HCT116 (cell line): ENCODE data around the gene DARS1. TPM values are rescaled to one million over a fixed set of nuclear protein-coding genes. Genes with fewer than 3 reads are reported as not detected.

Source experiments
- ATAC-seq: fragments of 200-7000 bp; cut with Tn5 transposase; 2 replicates; pipeline ENCODE4 v1.9.1; 2020; ENCODE audit warnings: mild to moderate bottlenecking, moderate library complexity
- BruUV-seq: library from RNA; stranded (reverse); fragments of 400-500 nt; replicated peaks from 2 replicates; lab custom pipeline; 2021; lab: Mats Ljungman, UMichigan
- CTCF ChIA-PET: fragments of 300-600 bp; sonication (Branson Sonifier 250); formaldehyde crosslinking; loops from one replicate; lab custom pipeline; 2021; ENCODE audit warnings: antibody characterized with exemption; lab: Charles Lee
- POLR2A ChIA-PET: fragments of 300-600, 350-600 bp; sonication (Branson Sonifier 250); formaldehyde crosslinking; loops from one replicate; lab custom pipeline; 2021; ENCODE audit warnings: antibody characterized with exemption; lab: Charles Lee
- RAD21 ChIA-PET, 2 experiments: fragments of 300-600 bp; sonication (Branson Sonifier 250); formaldehyde crosslinking; loops; one replicate each; lab custom pipeline; 2023; ENCODE audit warnings: low total read pairs in 2 of 2; ENCODE audit not compliant: uncharacterized antibody in 2 of 2, unreplicated experiment in 2 of 2, low non-redundant PET in 1 of 2; lab: Charles Lee
- DNase-seq: peaks from one replicate; pipeline ENCODE4 v3.0.0-alpha.2; 2010; ENCODE audit warnings: low read depth, low spot score
- H2AFZ ChIP-seq: fragments of 200-600 bp; shearing (Covaris generic), sonication (generic); 2 replicates; pipeline ENCODE4 v1.6.1; 2017; ENCODE audit warnings: low read depth, mixed run types, mixed read lengths, antibody characterized with exemption, low read length; ENCODE audit not compliant: poor library complexity, severe bottlenecking
- H3K27ac ChIP-seq: 2 replicates; pipeline ENCODE4 v1.5.1; 2012; ENCODE audit warnings: low read depth, low read length
- H3K27me3 ChIP-seq: fragments of 200-600 bp; sonication (generic); 2 replicates; pipeline ENCODE4 v1.6.1; 2016; ENCODE audit warnings: mixed run types, low read length, mixed read lengths; ENCODE audit not compliant: insufficient read depth
- H3K36me3 ChIP-seq, 2 experiments: fragments of 200-500 bp in 1 of 2; fragments of 200-600 bp in 1 of 2; sonication (Bioruptor generic) in 1 of 2; sonication (generic) in 1 of 2; 2 replicates each; pipeline versions ENCODE4 v1.5.1 to v1.6.1; 2014 to 2016; ENCODE audit warnings: low read length in 2 of 2, inconsistent platforms in 1 of 2, mixed read lengths in 1 of 2, mixed run types in 1 of 2; ENCODE audit not compliant: insufficient read depth in 2 of 2, control insufficient read depth in 1 of 2
- H3K4me1 ChIP-seq, 2 experiments: fragments of 200-600 bp in 1 of 2; sonication (generic) in 1 of 2; 2 replicates each; pipeline versions ENCODE4 v1.5.1 to v1.6.1; 2012 to 2017; ENCODE audit warnings: low read length in 2 of 2, inconsistent platforms in 1 of 2, mild to moderate bottlenecking in 1 of 2, mixed read lengths in 1 of 2, mixed run types in 1 of 2, moderate library complexity in 1 of 2; ENCODE audit not compliant: insufficient read depth in 2 of 2, control insufficient read depth in 1 of 2
- H3K4me2 ChIP-seq: fragments of 200-600 bp; sonication (generic); 2 replicates; pipeline ENCODE4 v1.6.1; 2017; ENCODE audit warnings: mixed run types, low read length, mixed read lengths
- H3K4me3 ChIP-seq, 2 experiments: fragments of 200-600 bp in 1 of 2; sonication (generic) in 1 of 2; replicated peaks in 1 of 2; 2 replicates each; pipeline ENCODE4 v1.5.1; 2011 to 2016; ENCODE audit warnings: low read length in 2 of 2, control low read depth in 1 of 2, low read depth in 1 of 2, mild to moderate bottlenecking in 1 of 2, mixed read lengths in 1 of 2, mixed run types in 1 of 2
- H3K79me2 ChIP-seq: fragments of 200-600 bp; sonication (generic); 2 replicates; pipeline ENCODE4 v1.6.1; 2017; ENCODE audit warnings: mild to moderate bottlenecking, mixed run types, low read length, moderate library complexity, mixed read lengths; ENCODE audit not compliant: insufficient read depth
- H3K9ac ChIP-seq: fragments of 200-600 bp; sonication (generic); 2 replicates; pipeline ENCODE4 v1.6.1; 2016; ENCODE audit warnings: low read length, mixed read lengths
- H3K9me2 ChIP-seq: fragments of 200-600 bp; sonication (generic), shearing (Covaris generic); 2 replicates; pipeline ENCODE4 v1.6.1; 2017; ENCODE audit warnings: mixed run types, mild to moderate bottlenecking, moderate library complexity; ENCODE audit not compliant: insufficient read depth
- H3K9me3 ChIP-seq, 2 experiments: fragments of 200-500 bp in 1 of 2; fragments of 200-600 bp in 1 of 2; sonication (Bioruptor generic) in 1 of 2; sonication (generic) in 1 of 2; 2 replicates each; pipeline ENCODE4 v1.6.1; 2014 to 2017; ENCODE audit warnings: low read length in 2 of 2, mixed read lengths in 2 of 2, inconsistent platforms in 1 of 2, low read depth in 1 of 2, mild to moderate bottlenecking in 1 of 2, mixed run types in 1 of 2, moderate library complexity in 1 of 2; ENCODE audit not compliant: control insufficient read depth in 1 of 2, insufficient read depth in 1 of 2
- H4K20me1 ChIP-seq: fragments of 200-600 bp; sonication (generic), shearing (Covaris generic); 2 replicates; pipeline ENCODE4 v1.6.1; 2017; ENCODE audit warnings: mixed run types, mild to moderate bottlenecking, moderate library complexity; ENCODE audit not compliant: insufficient read depth
- CBX3 ChIP-seq: IDR thresholded peaks from 2 replicates; pipeline ENCODE4 v1.6.1; 2012; ENCODE audit warnings: low read depth
- CEBPB ChIP-seq: IDR thresholded peaks from 2 replicates; pipeline ENCODE4 v1.6.1; 2012; ENCODE audit warnings: low read depth
- EGR1 ChIP-seq: IDR thresholded peaks from 2 replicates; pipeline ENCODE4 v1.6.1; 2012; ENCODE audit warnings: low read depth
- EZH2phosphoT487 ChIP-seq: fragments of 200-600 bp; IDR thresholded peaks from 2 replicates; pipeline ENCODE4 v1.6.1; 2018; ENCODE audit warnings: antibody characterized with exemption, borderline replicate concordance
- FOSL1 ChIP-seq: IDR thresholded peaks from 2 replicates; pipeline ENCODE4 v1.6.1; 2012; ENCODE audit warnings: low read depth
- POLR2A ChIP-seq: IDR thresholded peaks from 2 replicates; pipeline ENCODE4 v1.7.0; 2011; ENCODE audit warnings: borderline replicate concordance; ENCODE audit not compliant: insufficient read depth, insufficient read length; ENCODE audit errors: extremely low read depth
- RAD21 ChIP-seq: IDR thresholded peaks from 2 replicates; pipeline ENCODE4 v1.6.1; 2012; ENCODE audit warnings: low read depth, mild to moderate bottlenecking
- SP1 ChIP-seq: IDR thresholded peaks from 2 replicates; pipeline ENCODE4 v1.6.1; 2012; ENCODE audit warnings: low read depth
- SRF ChIP-seq: IDR thresholded peaks from 2 replicates; pipeline ENCODE4 v1.6.1; 2012; ENCODE audit warnings: low read depth
- TCF7L2 ChIP-seq: IDR thresholded peaks from 2 replicates; pipeline ENCODE4 v1.7.0; 2011; ENCODE audit warnings: borderline replicate concordance, inconsistent platforms; ENCODE audit not compliant: insufficient read depth, insufficient read length; ENCODE audit errors: extremely low read depth
- YY1 ChIP-seq: IDR thresholded peaks from 2 replicates; pipeline ENCODE4 v1.6.1; 2011; ENCODE audit warnings: low read length, low read depth, moderate library complexity, mild to moderate bottlenecking; ENCODE audit not compliant: insufficient replicate concordance; ENCODE audit errors: extremely low read depth
- ZFX ChIP-seq: fragments of 450-650 bp; IDR thresholded peaks from 2 replicates; pipeline ENCODE4 v1.6.1; 2017
- ZNF274 ChIP-seq: fragments of 200-500 bp; sonication (Bioruptor generic); IDR thresholded peaks from 2 replicates; pipeline ENCODE4 v1.6.1; 2014; ENCODE audit warnings: mild to moderate bottlenecking, low read depth, low read length, inconsistent platforms
- intact Hi-C: fragments of 100-400 bp; cut with micrococcal nuclease; formaldehyde crosslinking; loops from 2 replicates; pipeline ENCODE4 v1.10.0; 2022
- total RNA-seq: library from RNA; stranded (reverse); gene quantifications from one replicate; pipeline ENCODE4 v1.2.1, GENCODE V29; 2021; ENCODE audit not compliant: unreplicated experiment
- TF ChIP-seq, protein P1 (sequence below): IDR thresholded peaks from 2 replicates; pipeline ENCODE4 v1.6.1; 2012; ENCODE audit warnings: low read depth
- TF ChIP-seq, protein P2 (sequence below): IDR thresholded peaks from 2 replicates; pipeline ENCODE4 v1.6.1; 2012
- TF ChIP-seq, protein P3 (sequence below): IDR thresholded peaks from 2 replicates; pipeline ENCODE4 v1.6.1; 2011; ENCODE audit warnings: mild to moderate bottlenecking, low read length, moderate library complexity; ENCODE audit not compliant: insufficient replicate concordance; ENCODE audit errors: extremely low read depth

DARS1 gene
- total RNA-seq, 1 experiment from 2014 or later = 94.8 TPM

DNA sequence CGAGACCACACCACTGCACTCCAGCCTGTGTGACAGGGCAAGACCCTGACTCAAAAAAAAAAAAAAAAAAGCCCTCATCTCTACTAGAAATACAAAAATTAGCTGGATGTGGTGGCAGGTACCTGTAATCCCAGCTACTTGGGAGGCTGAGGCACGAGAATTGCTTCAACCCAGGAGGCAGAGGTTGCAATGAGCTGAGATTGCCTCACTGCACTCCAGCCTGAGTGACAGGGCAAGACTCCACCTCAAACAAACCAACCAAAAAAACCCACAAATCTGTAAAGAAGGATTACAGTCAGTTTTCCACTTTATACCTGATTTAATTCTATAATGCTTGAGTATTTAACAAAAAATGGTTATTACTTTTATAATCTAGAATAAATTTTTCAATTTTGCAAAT, 9.7 kb downstream of the DARS1 start:
- CTCF ChIA-PET = interaction anchor here (0.9 kb wide), 1 partner anchor 54 kb away, joined by 3 read pairs; no protein-coding TSS in a partner anchor
- ATAC-seq = no peak
- H3K4me1 ChIP-seq = no peaks in the 10 kb centered on the region

DNA sequence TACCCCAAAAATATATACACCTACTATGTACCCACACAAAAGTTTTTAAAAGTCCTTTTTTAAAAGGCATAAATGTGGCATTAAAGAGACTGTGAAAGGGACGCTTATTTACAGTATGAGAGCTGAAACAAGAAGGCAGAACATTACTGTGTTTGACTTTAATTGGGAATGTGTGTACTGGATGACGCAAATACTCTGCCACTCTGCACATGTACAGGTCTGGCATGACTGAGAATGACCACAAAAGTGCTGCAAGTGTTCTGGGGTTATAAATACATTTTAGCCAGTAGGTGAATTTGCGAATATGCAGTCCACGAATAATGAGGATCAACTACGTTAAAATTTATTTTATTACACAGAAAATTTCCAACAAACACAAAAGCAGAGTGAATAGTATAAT, 11.4 kb downstream of the DARS1 start:
- intact Hi-C loops = no loop called here
- Histone ChIP-seq H3K4me2 (no peak overlapping the region), H3K27ac (no peak overlapping the region), H3K9me3 (no peaks in the 10 kb centered on the region), H3K9me2 (no peaks in the 10 kb centered on the region), H3K9ac (no peak overlapping the region), H3K27me3 (no peaks in the 10 kb centered on the region), H3K4me3 (no peak overlapping the region), H3K79me2 (peaks cover 89% of the 10 kb centered on the region), H4K20me1 (no peaks in the 10 kb centered on the region), H3K36me3 (peaks cover 25 to 35% of the 10 kb centered on the region in 2 experiments), H2AFZ (no peak overlapping the region), H3K4me1 (no peaks in the 10 kb centered on the region)
- POLR2A ChIA-PET = no interaction called here
- DNase-seq (no peak), ATAC-seq (no peak)
- no TSS peak for BruUV-seq
- CTCF ChIA-PET = no interaction called here
- RAD21 ChIA-PET = no interaction called here
- no peak for TF ChIP-seq CEBPB
- no peak for TF ChIP-seq EGR1
- TF ChIP-seq SRF = no peak
- TF ChIP-seq RAD21 = no peak
- TF ChIP-seq ZFX = no peak
- no peak for TF ChIP-seq CBX3
- TF ChIP-seq, protein P1, sequence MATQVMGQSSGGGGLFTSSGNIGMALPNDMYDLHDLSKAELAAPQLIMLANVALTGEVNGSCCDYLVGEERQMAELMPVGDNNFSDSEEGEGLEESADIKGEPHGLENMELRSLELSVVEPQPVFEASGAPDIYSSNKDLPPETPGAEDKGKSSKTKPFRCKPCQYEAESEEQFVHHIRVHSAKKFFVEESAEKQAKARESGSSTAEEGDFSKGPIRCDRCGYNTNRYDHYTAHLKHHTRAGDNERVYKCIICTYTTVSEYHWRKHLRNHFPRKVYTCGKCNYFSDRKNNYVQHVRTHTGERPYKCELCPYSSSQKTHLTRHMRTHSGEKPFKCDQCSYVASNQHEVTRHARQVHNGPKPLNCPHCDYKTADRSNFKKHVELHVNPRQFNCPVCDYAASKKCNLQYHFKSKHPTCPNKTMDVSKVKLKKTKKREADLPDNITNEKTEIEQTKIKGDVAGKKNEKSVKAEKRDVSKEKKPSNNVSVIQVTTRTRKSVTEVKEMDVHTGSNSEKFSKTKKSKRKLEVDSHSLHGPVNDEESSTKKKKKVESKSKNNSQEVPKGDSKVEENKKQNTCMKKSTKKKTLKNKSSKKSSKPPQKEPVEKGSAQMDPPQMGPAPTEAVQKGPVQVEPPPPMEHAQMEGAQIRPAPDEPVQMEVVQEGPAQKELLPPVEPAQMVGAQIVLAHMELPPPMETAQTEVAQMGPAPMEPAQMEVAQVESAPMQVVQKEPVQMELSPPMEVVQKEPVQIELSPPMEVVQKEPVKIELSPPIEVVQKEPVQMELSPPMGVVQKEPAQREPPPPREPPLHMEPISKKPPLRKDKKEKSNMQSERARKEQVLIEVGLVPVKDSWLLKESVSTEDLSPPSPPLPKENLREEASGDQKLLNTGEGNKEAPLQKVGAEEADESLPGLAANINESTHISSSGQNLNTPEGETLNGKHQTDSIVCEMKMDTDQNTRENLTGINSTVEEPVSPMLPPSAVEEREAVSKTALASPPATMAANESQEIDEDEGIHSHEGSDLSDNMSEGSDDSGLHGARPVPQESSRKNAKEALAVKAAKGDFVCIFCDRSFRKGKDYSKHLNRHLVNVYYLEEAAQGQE = no peak
- no peak for TF ChIP-seq FOSL1
- TF ChIP-seq, protein P2, sequence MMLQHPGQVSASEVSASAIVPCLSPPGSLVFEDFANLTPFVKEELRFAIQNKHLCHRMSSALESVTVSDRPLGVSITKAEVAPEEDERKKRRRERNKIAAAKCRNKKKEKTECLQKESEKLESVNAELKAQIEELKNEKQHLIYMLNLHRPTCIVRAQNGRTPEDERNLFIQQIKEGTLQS = no peak
- no peak for TF ChIP-seq TCF7L2
- TF ChIP-seq POLR2A = no peak

More for the DNA sequence above, 9.7 kb downstream of the DARS1 start:
- H3K27ac ChIP-seq = no peak overlapping the region
- no peak overlapping the region for H3K4me3 ChIP-seq
- no peaks in the 10 kb centered on the region for H3K27me3 ChIP-seq
- intact Hi-C loops = no loop called here
- H4K20me1 ChIP-seq = no peaks in the 10 kb centered on the region
- POLR2A ChIA-PET = no interaction called here
- H3K4me2 ChIP-seq = no peak overlapping the region
- TF ChIP-seq, protein P3, sequence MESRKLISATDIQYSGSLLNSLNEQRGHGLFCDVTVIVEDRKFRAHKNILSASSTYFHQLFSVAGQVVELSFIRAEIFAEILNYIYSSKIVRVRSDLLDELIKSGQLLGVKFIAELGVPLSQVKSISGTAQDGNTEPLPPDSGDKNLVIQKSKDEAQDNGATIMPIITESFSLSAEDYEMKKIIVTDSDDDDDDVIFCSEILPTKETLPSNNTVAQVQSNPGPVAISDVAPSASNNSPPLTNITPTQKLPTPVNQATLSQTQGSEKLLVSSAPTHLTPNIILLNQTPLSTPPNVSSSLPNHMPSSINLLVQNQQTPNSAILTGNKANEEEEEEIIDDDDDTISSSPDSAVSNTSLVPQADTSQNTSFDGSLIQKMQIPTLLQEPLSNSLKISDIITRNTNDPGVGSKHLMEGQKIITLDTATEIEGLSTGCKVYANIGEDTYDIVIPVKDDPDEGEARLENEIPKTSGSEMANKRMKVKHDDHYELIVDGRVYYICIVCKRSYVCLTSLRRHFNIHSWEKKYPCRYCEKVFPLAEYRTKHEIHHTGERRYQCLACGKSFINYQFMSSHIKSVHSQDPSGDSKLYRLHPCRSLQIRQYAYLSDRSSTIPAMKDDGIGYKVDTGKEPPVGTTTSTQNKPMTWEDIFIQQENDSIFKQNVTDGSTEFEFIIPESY = no peak
- TF ChIP-seq ZNF274 = no peak
- TF ChIP-seq TCF7L2 = no peak
- TF ChIP-seq SRF = no peak
- no peak for TF ChIP-seq YY1
- no peak for TF ChIP-seq ZFX
- TF ChIP-seq, protein P2 = no peak
- TF ChIP-seq EZH2phosphoT487 = no peak
- no peak for TF ChIP-seq SP1
- no peak overlapping the region for H3K9ac ChIP-seq
- no TSS peak for BruUV-seq
- H3K9me2 ChIP-seq = no peaks in the 10 kb centered on the region
- no peaks in the 10 kb centered on the region for H3K9me3 ChIP-seq
- peaks cover 87% of the 10 kb centered on the region for H3K79me2 ChIP-seq
- RAD21 ChIA-PET = no interaction called here
- no peak for DNase-seq
- no peak overlapping the region for H2AFZ ChIP-seq
- H3K36me3 ChIP-seq = peaks cover 33 to 44% of the 10 kb centered on the region in 2 experiments
